Spleen (tissue), 11 donors: Measurements from ENCODE around the gene SRPX. TPM values are rescaled to one million over a fixed set of nuclear protein-coding genes. Genes with fewer than 3 reads are reported as not detected.
A peak's percentile ranks its signal among the peaks of the same experiment; 100 is the strongest.

Experiments used
- DNase-seq: peaks from one replicate; pipeline ENCODE4 v3.0.0-alpha.2; 2020
- H3K27ac ChIP-seq, 8 donors: fragments of 200-600 bp; sonication (generic) in 7 of 8; 1 replicate in 4 of 8; 2 replicates in 4 of 8; pipeline versions ENCODE4 v1.5.0 to v1.8.0; 2016 to 2021; ENCODE audit warnings: inconsistent platforms in 4 of 8, mild to moderate bottlenecking in 4 of 8, moderate library complexity in 1 of 8
- H3K27me3 ChIP-seq, 7 donors: fragments of 200-600 bp; sonication (generic) in 6 of 7; replicated peaks in 1 of 7; 1 replicate in 4 of 7; 2 replicates in 3 of 7; pipeline versions ENCODE4 v1.5.0 to v1.8.0; 2016 to 2021; ENCODE audit warnings: inconsistent platforms in 3 of 7, mild to moderate bottlenecking in 1 of 7
- H3K36me3 ChIP-seq, 6 donors: fragments of 200-600 bp; sonication (generic) in 5 of 6; 1 replicate in 4 of 6; 2 replicates in 2 of 6; pipeline versions ENCODE4 v1.5.0 to v1.8.0; 2016 to 2021; ENCODE audit warnings: inconsistent platforms in 2 of 6
- H3K4me1 ChIP-seq, 6 donors: fragments of 200-600 bp; sonication (generic) in 5 of 6; 1 replicate in 3 of 6; 2 replicates in 3 of 6; pipeline versions ENCODE4 v1.5.0 to v1.8.0; 2016 to 2021; ENCODE audit warnings: inconsistent platforms in 3 of 6
- H3K4me3 ChIP-seq, 8 donors: fragments of 200-600 bp; sonication (generic) in 7 of 8; 1 replicate in 4 of 8; 2 replicates in 4 of 8; pipeline versions ENCODE4 v1.5.0 to v1.8.0; 2016 to 2021; ENCODE audit warnings: inconsistent platforms in 4 of 8, mild to moderate bottlenecking in 4 of 8, moderate library complexity in 2 of 8
- H3K9me3 ChIP-seq, 8 donors: fragments of 200-600 bp; sonication (generic) in 7 of 8; 1 replicate in 4 of 8; 2 replicates in 4 of 8; pipeline versions ENCODE4 v1.5.0 to v1.8.0; 2016 to 2021; ENCODE audit warnings: inconsistent platforms in 4 of 8
- CTCF ChIP-seq, 11 experiments: fragments of 200-600 bp in 7 of 11; fragments of 450-650 bp in 4 of 11; sonication (generic) in 4 of 11; IDR thresholded peaks in 8 of 11; conservative IDR thresholded peaks in 3 of 11; 1 replicate in 7 of 11; 2 replicates in 4 of 11; pipeline versions ENCODE4 v1.4.0 to v1.8.0; 2016 to 2021; ENCODE audit warnings: antibody characterized with exemption in 11 of 11, inconsistent platforms in 4 of 11, mild to moderate bottlenecking in 1 of 11
- POLR2A ChIP-seq, 3 donors: fragments of 450-650 bp; IDR thresholded peaks; one replicate each; pipeline ENCODE4 v1.5.1; 2017; ENCODE audit warnings: antibody characterized with exemption in 3 of 3, mild to moderate bottlenecking in 1 of 3
- POLR2AphosphoS5 ChIP-seq, 3 donors: sonication (generic); formaldehyde crosslinking; IDR thresholded peaks; one replicate each; pipeline ENCODE4 v1.5.1; 2017; ENCODE audit warnings: antibody characterized with exemption in 3 of 3
- WGBS, 5 donors: extraction: QIAGEN DNeasy Blood & Tissue Kit in 3 of 5; methylation state at CpG; one replicate each; pipeline versions ENCODE4 v1.1.5 to v1.1.7; 2013 to 2018; 5-methylcytosine and 5-hydroxymethylcytosine counted together
- intact Hi-C: fragments of 100-400 bp; cut with DNase I; formaldehyde crosslinking; loops from one replicate; pipeline ENCODE4 v1.15.0; 2023; ENCODE audit warnings: low total_unique reads
- polyA plus RNA-seq, 3 donors: library from polyadenylated mRNA; stranded (reverse); fragments of 200-250 nt; gene quantifications; one replicate each; pipeline ENCODE4 v1.2.1, GENCODE V29; 2013
- total RNA-seq, 7 donors: library from RNA; depleted of rRNA in 3 of 7; stranded (reverse); fragments of >200 nt in 3 of 7; fragmentation: NEBNext Ultra II Directional in 4 of 7; extraction: Animal tissue kit (Norgen Biotek cat#: 25700) in 4 of 7; gene quantifications; one replicate each; pipeline versions ENCODE4 v1.1.0 to v1.2.1, GENCODE V29; 2016 to 2021
- donor health status: healthy with polysubstance abuse.
- donor health status: DM: no; HTN: no; CAD: no; lungs with moderate emphysema.
- donor health status: DM: no; HTN: no; CAD: no.
- donor health status: Bipolar disorder and iron deficiency.
- donor health status: healthy.
- donor health status: DM: no; HTN: no; CAD: no.
- donor health status: DM: yes; HTN: yes; CAD: no.

Gene SRPX
- total and polyA plus RNA-seq, 10 donors = 0.50 to 10.3 (median 1.9) TPM

- 34 to 43% (median 38%) methylated on average over 4 to 5 of the region's 5 CpGs for WGBS, 5 donors
- H3K9me3 ChIP-seq = no peaks in the 10 kb centered on the region
Measured at GRCh38 chrX:38192007-38192810, 28.5 kb downstream of the SRPX start.

GRCh38 chrX:38189431-38190250, 31.0 kb downstream of the SRPX start:
- 58 to 82% (median 73%) methylated on average over 7 of the region's 7 CpGs for WGBS, 5 donors
- H3K27ac ChIP-seq = no peak overlapping the region
- peaks cover 0 to 15% (median 0%) of the 10 kb centered on the region in 7 donors for H3K27me3 ChIP-seq
- H3K4me1 ChIP-seq = no peaks in the 10 kb centered on the region
- H3K4me3 ChIP-seq = no peak overlapping the region
- intact Hi-C loops = no loop called here
- no peak for DNase-seq
- no peaks in the 10 kb centered on the region for H3K36me3 ChIP-seq
- TF ChIP-seq POLR2AphosphoS5 (IDR thresholded peaks at IDR 0.05) = no peak
- TF ChIP-seq CTCF (IDR thresholded peaks at IDR 0.05 in 8 of 11, conservative IDR thresholded peaks at IDR 0.05 in 3 of 11) = no peak
- TF ChIP-seq POLR2A (IDR thresholded peaks at IDR 0.05) = no peak
- H3K9me3 ChIP-seq = peaks cover 0 to 7% (median 0%) of the 10 kb centered on the region in 8 donors

More at GRCh38 chrX:38192007-38192810, 28.5 kb downstream of the SRPX start:
- intact Hi-C loops = no loop called here
- no peaks in the 10 kb centered on the region for H3K4me1 ChIP-seq
- H3K27ac ChIP-seq = no peak overlapping the region
- TF ChIP-seq POLR2AphosphoS5 (IDR thresholded peaks at IDR 0.05) (no peak), CTCF (IDR thresholded peaks at IDR 0.05 in 8 of 11, conservative IDR thresholded peaks at IDR 0.05 in 3 of 11) (peak in 6 of 11 experiments; percentile 11 to 40 (median 32)), POLR2A (IDR thresholded peaks at IDR 0.05) (no peak)
- peaks cover 0 to 33% (median 0%) of the 10 kb centered on the region in 7 donors for H3K27me3 ChIP-seq
- no peaks in the 10 kb centered on the region for H3K36me3 ChIP-seq
- no peak overlapping the region for H3K4me3 ChIP-seq
- DNase-seq = no peak

GRCh38 chrX:38183596-38183995, 37.1 kb downstream of the SRPX start:
- no peak overlapping the region for H3K4me3 ChIP-seq
- WGBS, 5 donors = 60 to 89% (median 79%) methylated on average over 1 of the region's 1 CpG
- H3K4me1 ChIP-seq = no peaks in the 10 kb centered on the region
- peaks cover 0 to 7% (median 0%) of the 10 kb centered on the region in 8 donors for H3K9me3 ChIP-seq
- H3K27me3 ChIP-seq = peaks cover 0 to 4% (median 0%) of the 10 kb centered on the region in 7 donors
- DNase-seq = no peak
- no peak overlapping the region for H3K27ac ChIP-seq
- no peaks in the 10 kb centered on the region for H3K36me3 ChIP-seq
- intact Hi-C loops = no loop called here
- TF ChIP-seq POLR2A (IDR thresholded peaks at IDR 0.05) (no peak), POLR2AphosphoS5 (IDR thresholded peaks at IDR 0.05) (no peak), CTCF (IDR thresholded peaks at IDR 0.05 in 8 of 11, conservative IDR thresholded peaks at IDR 0.05 in 3 of 11) (no peak)

GRCh38 chrX:38181357-38181756, 39.3 kb downstream of the SRPX start:
- Histone ChIP-seq H3K36me3 (no peaks in the 10 kb centered on the region), H3K27me3 (peaks cover 0 to 12% (median 0%) of the 10 kb centered on the region in 7 donors), H3K27ac (no peak overlapping the region), H3K9me3 (peaks cover 0 to 7% (median 0%) of the 10 kb centered on the region in 8 donors), H3K4me1 (no peaks in the 10 kb centered on the region), H3K4me3 (no peak overlapping the region)
- DNase-seq = no peak
- intact Hi-C loops = no loop called here
- no peak for TF ChIP-seq CTCF (IDR thresholded peaks at IDR 0.05 in 8 of 11, conservative IDR thresholded peaks at IDR 0.05 in 3 of 11)
- no peak for TF ChIP-seq POLR2AphosphoS5 (IDR thresholded peaks at IDR 0.05)
- TF ChIP-seq POLR2A (IDR thresholded peaks at IDR 0.05) = no peak
- WGBS, 5 donors = 75 to 100% (median 82%) methylated on average over 2 of the region's 2 CpGs
